Measurements from ENCODE around the gene ICE1. TPM values are rescaled to one million over a fixed set of nuclear protein-coding genes. Genes with fewer than 3 reads are reported as not detected.
"Not testable (repeated sequence)": the region's sequence is repeated elsewhere in the genome, so short reads cannot be mapped to it uniquely, and the experiment has no call there.

ICE1 gene
- total RNA-seq, 1 donor: 35.4 TPM

DNA sequence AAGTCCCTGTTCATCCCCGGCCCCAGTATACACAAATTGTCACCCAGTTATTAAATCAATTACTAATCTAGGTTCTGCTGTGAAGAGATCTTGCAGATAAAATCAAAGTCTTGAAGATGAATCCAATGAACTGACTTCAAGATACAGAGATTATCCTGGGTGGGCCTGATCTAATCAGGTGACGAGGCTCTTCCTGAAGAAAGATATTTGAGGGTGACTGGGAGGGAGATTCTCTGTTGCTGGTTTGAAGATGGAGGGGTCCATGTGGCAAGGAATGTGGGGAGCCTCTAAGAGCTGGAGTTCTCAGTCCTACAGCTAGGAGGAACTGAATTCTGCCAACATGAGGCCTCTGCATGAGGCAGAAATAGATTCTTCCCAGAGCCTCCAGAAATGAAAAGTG lies 36.1 kb upstream of the ICE1 start:
- no peak for DNase-seq (ENCODE audit: low read depth)
- no peak overlapping the region for H3K4me3 ChIP-seq (ENCODE audit: low read depth, low read length)
- TF ChIP-seq, protein P1, sequence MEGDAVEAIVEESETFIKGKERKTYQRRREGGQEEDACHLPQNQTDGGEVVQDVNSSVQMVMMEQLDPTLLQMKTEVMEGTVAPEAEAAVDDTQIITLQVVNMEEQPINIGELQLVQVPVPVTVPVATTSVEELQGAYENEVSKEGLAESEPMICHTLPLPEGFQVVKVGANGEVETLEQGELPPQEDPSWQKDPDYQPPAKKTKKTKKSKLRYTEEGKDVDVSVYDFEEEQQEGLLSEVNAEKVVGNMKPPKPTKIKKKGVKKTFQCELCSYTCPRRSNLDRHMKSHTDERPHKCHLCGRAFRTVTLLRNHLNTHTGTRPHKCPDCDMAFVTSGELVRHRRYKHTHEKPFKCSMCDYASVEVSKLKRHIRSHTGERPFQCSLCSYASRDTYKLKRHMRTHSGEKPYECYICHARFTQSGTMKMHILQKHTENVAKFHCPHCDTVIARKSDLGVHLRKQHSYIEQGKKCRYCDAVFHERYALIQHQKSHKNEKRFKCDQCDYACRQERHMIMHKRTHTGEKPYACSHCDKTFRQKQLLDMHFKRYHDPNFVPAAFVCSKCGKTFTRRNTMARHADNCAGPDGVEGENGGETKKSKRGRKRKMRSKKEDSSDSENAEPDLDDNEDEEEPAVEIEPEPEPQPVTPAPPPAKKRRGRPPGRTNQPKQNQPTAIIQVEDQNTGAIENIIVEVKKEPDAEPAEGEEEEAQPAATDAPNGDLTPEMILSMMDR (IDR thresholded peaks at IDR 0.05; ENCODE audit: insufficient read depth, low read depth, low read length): no peak

DNA sequence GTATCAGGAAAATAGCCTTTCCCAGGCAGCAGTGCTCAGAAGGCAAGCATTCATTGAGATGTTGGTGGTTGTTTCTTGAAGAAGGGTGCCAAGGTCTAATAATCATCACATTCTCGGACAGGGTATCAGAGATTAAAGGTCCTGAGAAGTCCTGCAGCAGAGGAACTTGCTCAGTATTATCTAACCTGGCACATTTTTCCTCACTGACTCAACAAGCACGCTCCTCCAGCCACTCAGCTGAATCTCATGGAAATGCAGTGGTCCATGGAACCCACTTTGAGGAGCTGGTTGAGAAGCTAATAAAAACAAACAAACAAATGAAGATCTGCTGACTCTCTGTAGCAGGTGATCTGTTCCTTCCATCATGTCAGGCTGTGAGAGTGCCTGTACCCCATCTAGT lies 35.3 kb upstream of the ICE1 start:
- DNase-seq (ENCODE audit: low read depth): no peak
- no peak overlapping the region for H3K4me3 ChIP-seq (ENCODE audit: low read depth, low read length)
- TF ChIP-seq, protein P1 (IDR thresholded peaks at IDR 0.05; ENCODE audit: insufficient read depth, low read depth, low read length): no peak

DNA sequence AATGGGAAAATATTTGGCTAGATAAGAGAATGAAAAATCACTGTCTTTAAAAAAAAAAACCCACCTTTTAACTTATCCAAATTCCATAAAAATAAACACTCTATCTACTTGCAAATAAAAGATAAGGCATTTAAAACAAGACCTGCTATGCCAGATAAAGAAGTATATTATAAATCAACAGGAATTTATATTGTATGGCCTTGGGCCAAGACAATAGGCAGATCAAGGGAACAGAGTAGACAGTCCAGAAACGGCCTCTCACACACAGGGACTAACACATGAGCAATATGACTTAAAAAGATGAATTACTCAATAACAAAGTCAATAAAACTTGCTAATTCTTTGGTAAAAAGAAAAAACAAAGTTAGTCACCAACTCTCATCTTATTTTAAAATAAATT lies 34.7 kb upstream of the ICE1 start:
- peak; percentile 37 for DNase-seq (ENCODE audit: low read depth)
- H3K4me3 ChIP-seq (ENCODE audit: low read depth, low read length): no peak overlapping the region
- TF ChIP-seq, protein P1 (IDR thresholded peaks at IDR 0.05; ENCODE audit: insufficient read depth, low read depth, low read length): no peak

DNA sequence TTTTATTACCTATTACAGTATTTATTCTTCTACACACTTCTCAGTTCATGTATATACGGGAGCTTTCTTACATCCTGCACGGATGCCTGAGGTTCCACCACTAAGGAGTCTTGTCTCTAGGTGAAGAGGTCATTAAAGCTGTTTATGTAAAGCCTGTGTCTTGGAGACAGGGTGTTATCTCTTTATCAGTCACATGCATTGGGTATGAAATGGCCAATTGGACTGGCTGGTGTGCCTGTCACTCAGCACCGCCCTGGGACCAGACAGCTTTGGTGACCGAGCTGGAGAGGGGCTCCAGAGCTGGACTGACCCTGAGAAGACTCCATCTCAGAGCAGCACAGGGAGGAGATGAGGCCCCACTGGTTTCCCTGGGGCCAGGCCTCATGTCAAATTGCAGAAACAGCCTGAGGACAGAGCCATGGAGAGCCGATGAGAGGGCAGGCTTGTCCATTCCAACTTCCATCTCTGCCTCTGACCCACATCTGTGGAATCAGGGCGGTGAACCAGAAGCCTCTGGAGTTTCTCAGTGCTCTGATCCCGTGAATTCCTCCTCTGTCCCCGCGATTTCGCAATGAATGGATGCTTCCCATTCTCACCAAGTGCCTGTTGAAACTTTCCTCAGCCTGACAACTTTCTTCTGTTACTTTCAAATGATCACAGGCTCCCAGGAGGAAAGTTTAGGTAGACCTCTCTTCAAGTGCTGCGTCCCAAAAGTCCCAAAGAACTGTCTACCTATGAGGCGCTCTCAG lies 32.2 kb upstream of the ICE1 start:
- peak; percentile 72 for DNase-seq (ENCODE audit: low read depth)
- not testable (repeated sequence) for H3K4me3 ChIP-seq (ENCODE audit: low read depth, low read length)

DNA sequence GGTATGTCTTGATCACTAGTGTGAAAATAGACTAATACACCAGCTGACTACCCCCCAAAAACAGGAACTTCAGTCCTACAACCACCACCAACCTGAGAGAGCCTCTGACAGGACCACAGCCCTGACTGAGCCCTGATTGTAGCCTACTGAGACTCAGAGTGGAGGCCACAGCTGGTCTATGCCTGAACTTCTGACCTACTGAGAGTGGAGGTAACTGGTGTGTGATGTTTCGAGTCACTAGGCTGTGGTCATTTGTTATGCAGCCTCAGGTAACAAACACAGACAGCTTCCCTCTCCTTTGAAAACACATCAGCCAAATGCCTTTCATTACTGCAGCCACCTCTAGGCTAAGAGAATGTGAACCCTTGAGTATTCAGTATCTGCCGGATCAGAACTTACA lies 30.0 kb upstream of the ICE1 start:
- not testable (repeated sequence) for DNase-seq (ENCODE audit: low read depth); H3K4me3 ChIP-seq (ENCODE audit: low read depth, low read length)

DNA sequence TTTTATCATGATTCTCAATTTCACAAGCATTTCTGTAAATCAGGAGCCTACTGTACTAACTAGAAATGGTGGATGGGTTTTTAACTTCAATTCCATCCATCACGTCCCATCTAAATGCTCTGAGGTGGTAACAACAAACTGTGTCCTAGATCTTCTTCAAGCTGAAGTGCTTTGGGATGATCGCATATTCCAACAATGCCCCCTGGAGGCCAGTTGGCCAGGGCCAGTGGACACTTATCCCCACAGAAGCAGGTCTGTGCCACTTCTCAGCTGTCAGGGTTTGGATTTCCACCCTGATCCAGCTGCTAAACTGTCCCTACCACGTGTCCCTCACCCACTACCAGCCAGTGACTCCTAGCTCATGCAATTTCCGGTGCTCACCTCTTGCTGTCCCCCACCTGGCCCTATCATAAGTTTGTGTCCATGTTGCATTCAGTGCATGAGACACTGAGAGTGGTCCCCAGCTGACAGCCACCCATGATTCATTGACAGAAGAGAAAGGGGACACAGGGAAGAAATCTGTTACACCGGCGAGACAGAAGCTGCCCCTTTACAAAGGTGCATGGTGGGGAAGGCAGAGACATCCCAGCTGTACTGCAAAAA lies 28.0 kb upstream of the ICE1 start:
- DNase-seq (ENCODE audit: low read depth): peak; percentile 69
- TF ChIP-seq, protein P1 (IDR thresholded peaks at IDR 0.05; ENCODE audit: insufficient read depth, low read depth, low read length): peak; percentile 64
- H3K4me3 ChIP-seq (ENCODE audit: low read depth, low read length): not testable (repeated sequence)

DNA sequence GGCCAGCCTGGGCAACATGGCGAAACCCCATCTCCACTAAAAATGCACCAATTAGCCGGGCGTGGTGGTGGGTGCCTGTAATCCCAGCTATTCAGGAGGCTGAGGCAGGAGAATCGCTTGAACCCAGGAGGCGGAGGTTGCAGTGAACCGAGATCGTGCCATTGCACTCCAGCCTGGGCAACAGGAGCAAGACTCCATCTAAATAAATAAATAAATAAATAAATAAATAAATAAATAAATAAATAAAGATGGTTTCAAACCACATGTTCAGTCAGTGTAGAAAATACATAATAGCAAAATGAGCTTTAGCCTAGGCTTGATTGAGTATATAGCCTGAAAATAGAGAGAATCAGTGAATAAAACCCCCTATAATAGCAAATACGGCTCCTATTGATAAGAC lies 27.4 kb upstream of the ICE1 start:
- not testable (repeated sequence) for DNase-seq (ENCODE audit: low read depth); H3K4me3 ChIP-seq (ENCODE audit: low read depth, low read length)

DNA sequence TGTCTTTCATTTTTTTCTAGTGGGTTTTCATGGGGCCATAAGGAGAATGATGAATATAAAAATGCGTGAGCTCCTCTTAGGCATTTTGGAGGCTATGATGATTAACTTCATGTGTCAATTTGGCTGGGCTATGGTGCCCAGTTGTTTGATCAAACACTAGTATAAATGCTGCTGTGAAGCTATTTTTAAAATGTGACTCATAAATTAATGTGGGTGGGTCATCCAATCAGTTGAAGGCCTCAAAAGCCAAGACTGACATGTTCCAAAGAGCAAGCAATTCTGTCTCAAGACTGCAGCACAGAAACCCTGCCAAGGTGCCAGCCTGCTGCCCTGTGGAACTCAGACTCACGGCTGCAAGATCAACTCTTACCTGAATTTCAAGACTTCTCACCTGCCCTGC lies 24.4 kb upstream of the ICE1 start:
- no peak overlapping the region for H3K4me3 ChIP-seq (ENCODE audit: low read depth, low read length)
- TF ChIP-seq, protein P1 (IDR thresholded peaks at IDR 0.05; ENCODE audit: insufficient read depth, low read depth, low read length): no peak
- DNase-seq (ENCODE audit: low read depth): no peak

Data from fibroblast of villous mesenchyme (primary cell).